Type B pancreatic cell (in vitro differentiated cells): ENCODE measurements around the gene IGDCC3. TPM values are rescaled to one million over a fixed set of nuclear protein-coding genes. Genes with fewer than 3 reads are reported as not detected.

ENCODE experiments used
- DNase-seq: peaks from one replicate; pipeline ENCODE4 v3.0.0; 2021; ENCODE audit warnings: mixed read lengths; ENCODE audit not compliant: unreplicated experiment; ENCODE audit errors: extremely low spot score
- H3K27ac Mint-ChIP-seq: 2 replicates; pipeline ENCODE4 v1.8.0; 2021; ENCODE audit warnings: mild to moderate bottlenecking, mixed read lengths
- H3K27me3 Mint-ChIP-seq: 2 replicates; pipeline ENCODE4 v1.8.0; 2021; ENCODE audit warnings: mixed read lengths
- H3K36me3 Mint-ChIP-seq: 2 replicates; pipeline ENCODE4 v1.8.0; 2021; ENCODE audit warnings: mixed read lengths
- H3K4me1 Mint-ChIP-seq: one replicate; pipeline ENCODE4 v1.8.0; 2021; ENCODE audit warnings: mixed read lengths; ENCODE audit not compliant: unreplicated experiment
- H3K4me3 Mint-ChIP-seq: 2 replicates; pipeline ENCODE4 v1.8.0; 2021; ENCODE audit warnings: mild to moderate bottlenecking, mixed read lengths
- H3K9me3 Mint-ChIP-seq: 2 replicates; pipeline ENCODE4 v1.8.0; 2021; ENCODE audit warnings: mixed read lengths
- CTCF ChIP-seq: fragments of 200-600 bp; sonication (generic); conservative IDR thresholded peaks from 2 replicates; pipeline ENCODE4 v1.5.0; 2021; ENCODE audit warnings: antibody characterized with exemption, mild to moderate bottlenecking
- total RNA-seq: library from RNA; stranded (reverse); gene quantifications from 2 replicates; pipeline ENCODE4 v1.2.1, GENCODE V29; 2021; ENCODE audit warnings: low replicate concordance

Gene IGDCC3
- total RNA-seq, 1 donor from 2014 or later = 169 TPM

- Mint-ChIP-seq H3K9me3 (no peaks in the 10 kb centered on the region), H3K4me3 (peak overlapping the region; percentile 75), H3K27ac (peak overlapping the region; percentile 34), H3K36me3 (no peaks in the 10 kb centered on the region), H3K4me1 (peaks cover 27% of the 10 kb centered on the region), H3K27me3 (peaks cover 9% of the 10 kb centered on the region)
- peak; percentile 91 for DNase-seq
- TF ChIP-seq CTCF = peak; percentile 91
Measured at GRCh38 chr15:65384895-65385869, 7.4 kb upstream of the IGDCC3 start.

GRCh38 chr15:65384505-65384894 lies 6.7 kb upstream of the IGDCC3 start:
- peak overlapping the region; percentile 72 for H3K4me3 Mint-ChIP-seq
- H3K4me1 Mint-ChIP-seq = peaks cover 32% of the 10 kb centered on the region
- no peak for DNase-seq
- H3K36me3 Mint-ChIP-seq = no peaks in the 10 kb centered on the region
- no peak for TF ChIP-seq CTCF
- no peak overlapping the region for H3K27ac Mint-ChIP-seq
- H3K27me3 Mint-ChIP-seq = peaks cover 13% of the 10 kb centered on the region
- H3K9me3 Mint-ChIP-seq = no peaks in the 10 kb centered on the region

DNA sequence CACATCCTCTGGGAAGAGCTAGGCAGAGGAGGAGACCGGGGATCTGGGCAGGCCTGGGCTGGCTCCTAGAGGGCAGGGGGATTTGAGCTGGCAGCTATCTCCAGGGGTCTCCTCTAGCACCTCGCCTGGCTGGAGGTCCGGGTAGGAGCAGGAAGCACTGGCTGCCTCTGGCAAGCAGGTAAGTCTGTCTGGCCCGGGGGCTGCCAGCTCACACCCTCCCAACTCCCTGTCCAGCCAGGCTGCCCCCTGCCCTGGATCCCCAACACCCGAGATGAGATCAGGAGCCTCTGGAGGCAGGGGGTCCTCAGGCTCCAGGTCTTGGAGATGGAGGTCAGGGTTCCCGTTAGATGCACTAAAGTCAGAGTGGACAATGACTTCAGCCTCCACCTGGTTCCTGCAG lies 6.2 kb upstream of the IGDCC3 start:
- Mint-ChIP-seq H3K4me1 (peaks cover 33% of the 10 kb centered on the region), H3K27ac (no peak overlapping the region), H3K4me3 (no peak overlapping the region), H3K9me3 (no peaks in the 10 kb centered on the region), H3K27me3 (peaks cover 14% of the 10 kb centered on the region), H3K36me3 (no peaks in the 10 kb centered on the region)
- DNase-seq = no peak
- no peak for TF ChIP-seq CTCF

DNA sequence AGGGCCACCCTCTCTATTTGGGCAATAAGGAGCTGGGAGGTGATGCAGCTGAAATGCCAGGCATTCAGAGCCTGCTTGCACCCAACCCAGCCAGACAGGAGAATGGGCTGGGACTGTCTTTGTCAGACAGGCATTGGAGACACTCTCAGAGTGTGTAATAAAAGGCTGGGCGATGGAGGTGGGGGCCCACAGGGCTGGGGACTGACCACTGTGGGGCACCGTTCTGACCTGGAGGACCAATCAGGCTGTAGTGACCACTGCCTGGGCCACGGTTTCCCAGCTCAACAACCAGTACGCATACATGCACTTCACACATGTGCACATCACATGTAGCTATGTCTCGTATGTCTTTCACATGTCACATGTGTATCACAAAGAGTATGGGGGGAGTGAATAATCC lies 5.7 kb upstream of the IGDCC3 start:
- Mint-ChIP-seq H3K4me1 (peaks cover 36% of the 10 kb centered on the region), H3K27me3 (peaks cover 17% of the 10 kb centered on the region), H3K36me3 (no peaks in the 10 kb centered on the region), H3K9me3 (no peaks in the 10 kb centered on the region), H3K4me3 (no peak overlapping the region), H3K27ac (no peak overlapping the region)
- no peak for DNase-seq
- no peak for TF ChIP-seq CTCF

GRCh38 chr15:65382921-65383320 lies 5.1 kb upstream of the IGDCC3 start:
- TF ChIP-seq CTCF = no peak
- Mint-ChIP-seq H3K9me3 (no peaks in the 10 kb centered on the region), H3K4me3 (peak overlapping the region; percentile 14)

More at GRCh38 chr15:65382921-65383320, 5.1 kb upstream of the IGDCC3 start:
- Mint-ChIP-seq H3K27me3 (peaks cover 19% of the 10 kb centered on the region), H3K36me3 (no peaks in the 10 kb centered on the region), H3K27ac (no peak overlapping the region), H3K4me1 (peaks cover 39% of the 10 kb centered on the region)
- no peak for DNase-seq
